ENCODE measurements around the gene CATSPERB.
"Not testable (repeated sequence)": the region's sequence is repeated elsewhere in the genome, so short reads cannot be mapped to it uniquely, and the experiment has no call there.

Gene CATSPERB
- total RNA-seq = 3.7 to 9.0 (median 5.0) reads per million in 4 donors

- no peak for DNase-seq
Measured at GRCh38 chr14:91731986-91732385, at the start of gene CATSPERB. Gene CATSPERB (minus strand): TSS chr14:91732086. CDS start chr14:91729479, 2,607 bp downstream.

DNA sequence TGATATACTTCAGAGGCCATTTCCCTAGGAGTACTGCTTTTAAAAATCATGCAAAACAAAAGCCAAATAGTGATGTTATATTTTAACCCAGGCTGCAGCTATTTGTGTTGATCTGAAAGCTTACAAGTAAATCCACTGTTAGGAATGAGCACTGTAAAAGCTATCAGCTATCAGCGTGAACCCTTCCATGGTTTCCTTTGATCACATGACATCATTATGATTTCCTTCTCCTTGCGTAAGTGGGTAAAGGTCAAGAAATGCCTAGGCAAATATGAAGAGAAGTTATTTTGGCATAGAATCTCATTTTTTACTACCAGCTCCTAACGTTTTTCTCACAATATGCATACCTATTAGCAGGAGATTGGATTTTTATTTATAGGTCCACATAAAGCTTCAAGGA is 48.6 kb upstream of the CATSPERB start:
- DNase-seq = no peak

- no peak for DNase-seq
Measured at GRCh38 chr14:91778217-91778616, 46.3 kb upstream of the CATSPERB start.

GRCh38 chr14:91774140-91775096 is 42.5 kb upstream of the CATSPERB start:
- no peak for DNase-seq

- DNase-seq = no peak
Measured at GRCh38 chr14:91770185-91770584, 38.3 kb upstream of the CATSPERB start.

DNA sequence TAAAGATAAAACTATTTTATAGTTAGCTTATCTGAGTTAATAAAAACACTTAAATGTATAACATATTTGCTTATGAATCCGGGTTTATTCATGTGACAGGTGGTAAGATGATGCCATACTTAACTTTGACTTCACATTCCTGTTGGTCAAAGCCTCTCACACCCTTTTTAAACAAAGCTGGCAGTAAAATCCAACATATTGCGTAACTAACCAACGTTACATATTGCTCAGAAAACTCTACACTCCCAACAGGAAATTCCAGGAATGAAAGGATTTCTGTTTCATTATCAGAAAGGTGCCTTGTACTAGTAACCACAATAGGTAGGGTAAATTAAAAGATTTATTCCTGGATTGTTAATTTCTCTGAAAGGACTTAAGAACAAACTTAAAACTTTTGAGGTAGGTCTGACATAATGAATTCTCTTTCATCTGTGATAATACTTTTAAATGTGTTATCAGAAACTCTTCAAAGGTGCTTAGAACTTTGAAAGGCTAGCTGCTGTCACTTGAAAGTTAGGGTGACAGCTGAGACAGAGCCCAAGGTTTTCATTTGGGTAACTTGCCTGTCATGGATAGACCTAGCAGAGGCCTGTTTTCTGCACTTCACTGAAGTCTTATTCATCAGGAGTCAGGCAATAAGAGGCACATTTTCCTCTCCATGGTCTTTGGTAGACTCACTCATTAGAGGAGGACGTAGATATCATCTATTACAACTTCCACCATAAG is 23.8 kb upstream of the CATSPERB start:
- DNase-seq = no peak

- DNase-seq = no peak
Measured at GRCh38 chr14:91754819-91755218, 22.9 kb upstream of the CATSPERB start.

- no peak for DNase-seq
Measured at GRCh38 chr14:91754185-91754584, 22.3 kb upstream of the CATSPERB start.

- DNase-seq = no peak
Measured at GRCh38 chr14:91753501-91754128, 21.7 kb upstream of the CATSPERB start.

- DNase-seq = no peak
Measured at GRCh38 chr14:91752961-91753360, 21.1 kb upstream of the CATSPERB start.

- no peak for DNase-seq
Measured at GRCh38 chr14:91751719-91752118, 19.8 kb upstream of the CATSPERB start.

DNA sequence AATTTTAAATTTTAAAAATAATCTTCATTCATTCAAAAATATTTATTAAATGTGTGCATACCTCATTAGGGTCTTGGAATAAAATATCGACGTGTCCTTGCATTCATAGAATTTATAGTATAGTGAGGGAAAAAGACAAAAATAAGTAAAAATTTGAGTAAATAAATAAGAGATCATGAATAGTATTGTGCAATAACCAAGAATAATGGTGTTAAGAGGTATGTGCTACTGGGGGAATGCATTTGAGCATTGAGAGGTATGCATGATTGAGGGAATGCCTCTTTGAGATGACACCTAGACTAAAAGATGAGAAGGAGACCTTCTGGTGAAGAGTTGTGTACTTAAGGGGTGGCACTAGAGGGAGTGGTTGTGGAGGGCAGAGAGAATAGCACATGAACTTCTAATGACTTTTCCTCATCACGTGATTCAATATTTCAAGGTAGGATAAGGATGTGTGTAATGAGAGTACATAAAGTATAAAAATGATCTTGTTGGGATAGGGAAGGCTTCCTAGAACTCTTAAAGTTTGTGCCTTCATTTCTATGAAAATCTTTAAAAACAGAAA is 18.8 kb upstream of the CATSPERB start:
- DNase-seq = no peak

DNA sequence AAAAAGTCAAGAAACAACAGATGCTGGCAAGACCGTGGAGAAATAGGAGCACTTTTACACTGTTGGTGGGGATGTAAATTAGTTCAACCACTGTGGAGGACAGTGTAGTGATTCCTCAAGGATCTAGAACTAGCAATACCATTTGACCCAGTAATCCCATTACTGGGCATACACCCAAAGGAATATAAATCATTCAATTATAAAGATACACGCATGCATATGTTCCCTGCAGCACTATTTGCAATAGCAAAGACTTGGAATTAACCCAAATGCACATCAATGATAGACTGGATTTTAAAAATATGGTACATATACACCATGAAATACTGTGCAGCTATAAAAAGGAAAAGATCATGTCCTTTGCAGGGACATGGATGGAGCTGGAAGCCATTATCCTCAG is 18.0 kb upstream of the CATSPERB start:
- no peak for DNase-seq

GRCh38 chr14:91748049-91748448 is 16.2 kb upstream of the CATSPERB start:
- DNase-seq = no peak

DNA sequence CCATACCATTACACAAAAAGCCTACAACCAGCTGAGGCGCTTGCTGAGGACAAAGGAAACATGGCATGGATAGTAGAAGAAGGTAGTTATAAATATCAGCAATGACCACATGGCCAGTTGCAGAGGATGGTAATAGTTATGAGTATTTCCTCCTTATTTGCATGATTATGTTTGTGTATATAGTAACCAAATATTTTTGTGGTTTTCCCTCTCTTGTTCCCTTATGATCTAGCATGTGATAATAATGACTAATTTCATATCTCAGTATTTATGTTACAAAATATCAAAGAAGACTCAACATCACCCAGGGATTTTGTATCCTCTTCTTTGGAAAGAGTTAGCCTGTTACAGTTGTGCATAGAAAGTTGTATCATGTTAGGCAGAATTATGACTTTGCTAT is 13.5 kb upstream of the CATSPERB start:
- DNase-seq = no peak

DNA sequence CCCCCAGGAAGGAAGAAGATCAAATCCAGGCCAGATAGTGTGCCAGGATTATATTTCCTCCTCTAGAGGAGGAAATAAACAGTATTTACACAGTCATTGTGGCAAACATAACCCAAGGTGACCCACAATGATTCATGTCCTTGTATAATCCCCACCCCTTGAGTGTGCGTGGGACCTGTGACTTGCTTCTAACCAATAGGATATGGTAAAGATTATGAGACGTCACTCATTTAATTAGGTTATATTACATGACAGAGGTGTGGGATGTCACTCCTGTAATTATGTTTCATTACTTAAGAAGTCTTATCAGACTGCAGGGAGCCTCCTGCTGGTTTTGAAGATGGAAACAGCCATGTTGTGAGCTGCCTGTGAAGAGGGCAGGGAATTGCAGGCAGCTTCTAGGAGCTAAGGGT is 12.2 kb upstream of the CATSPERB start:
- DNase-seq = no peak

DNA sequence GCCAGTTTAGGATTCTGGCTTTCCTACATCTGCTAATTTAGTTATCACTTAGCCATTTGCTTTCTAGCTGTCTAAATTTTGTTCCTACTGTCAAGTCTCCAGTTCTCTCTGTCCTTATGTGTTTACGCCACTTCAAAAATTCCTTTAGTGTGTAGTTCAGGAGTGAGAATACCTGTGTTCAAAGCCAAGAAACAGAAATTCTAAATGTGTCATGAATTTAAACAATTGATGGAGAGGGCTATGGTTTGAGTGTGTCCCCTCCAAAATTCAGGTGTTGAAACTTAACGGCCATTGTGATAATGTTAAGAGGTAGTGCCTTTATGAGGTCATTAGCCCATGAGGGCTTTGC is 11.4 kb upstream of the CATSPERB start:
- no peak for DNase-seq

DNA sequence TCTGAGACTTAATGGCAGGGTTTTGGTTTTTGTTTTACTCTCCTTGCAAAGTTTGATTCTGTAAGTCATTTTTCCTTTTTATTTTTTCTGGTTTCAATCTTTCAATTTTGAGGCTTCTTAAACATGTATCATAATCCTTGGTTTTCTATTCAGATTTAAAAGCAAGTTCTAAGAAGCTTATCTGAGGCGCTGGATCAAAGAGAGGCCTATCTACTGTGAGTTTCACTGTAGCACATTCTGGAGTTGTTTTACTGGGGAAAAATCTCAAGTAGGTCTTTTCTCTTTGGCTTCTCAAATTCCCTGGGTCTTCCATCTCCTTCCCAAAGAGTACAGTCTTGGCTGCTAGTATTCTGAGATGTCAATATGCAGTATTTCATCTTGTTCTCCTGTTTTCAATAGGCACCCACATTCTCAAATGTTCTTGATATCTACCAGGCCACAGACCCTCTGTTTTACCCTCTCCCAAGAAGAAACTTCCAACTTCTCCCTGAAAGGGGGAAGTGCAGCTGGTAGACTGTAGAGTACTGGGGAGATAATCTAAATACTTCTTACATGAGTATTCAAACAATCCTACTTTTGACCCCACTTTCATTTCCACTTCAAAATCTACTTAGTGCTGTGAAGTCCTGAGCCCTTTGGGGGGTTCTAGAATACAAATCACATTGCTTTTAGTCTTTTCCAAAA is 10.9 kb upstream of the CATSPERB start:
- no peak for DNase-seq

DNA sequence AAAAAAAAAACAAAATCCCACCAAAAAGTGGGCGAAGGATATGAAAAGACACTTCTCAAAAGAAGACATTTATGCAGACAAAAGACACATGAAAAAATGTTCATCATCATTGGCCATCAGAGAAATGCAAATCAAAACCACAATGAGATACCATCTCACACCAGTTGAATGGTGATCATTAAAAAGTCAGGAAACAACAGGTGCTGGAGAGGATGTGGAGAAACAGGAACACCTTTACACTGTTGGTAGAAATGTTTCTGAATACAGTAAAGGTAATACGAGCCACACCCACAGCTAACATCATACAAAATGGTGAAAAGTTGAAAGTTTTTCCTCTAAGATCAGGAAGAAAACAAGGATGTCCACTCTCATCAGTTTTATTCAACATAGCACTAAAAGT is 8.0 kb upstream of the CATSPERB start:
- not testable (repeated sequence) for DNase-seq

DNA sequence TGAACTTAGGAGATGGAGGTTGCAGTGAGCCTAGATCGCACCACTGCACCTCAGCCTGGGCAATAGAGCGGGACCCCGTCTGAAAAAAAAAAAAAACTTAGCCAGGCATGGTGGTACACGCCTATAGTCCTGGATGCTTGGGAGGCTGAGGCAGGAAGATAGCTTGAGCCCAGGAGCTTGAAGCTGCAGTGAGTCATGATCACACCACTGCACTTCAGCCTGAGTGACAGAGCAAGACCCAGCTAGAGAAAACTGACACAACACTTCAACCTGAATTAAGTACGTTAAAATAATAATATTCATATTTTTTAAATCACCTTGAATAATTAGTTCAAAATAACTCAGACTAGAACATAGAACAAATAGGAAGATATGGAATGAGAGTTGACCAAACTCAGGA is 5.7 kb upstream of the CATSPERB start:
- no peak for DNase-seq

DNA sequence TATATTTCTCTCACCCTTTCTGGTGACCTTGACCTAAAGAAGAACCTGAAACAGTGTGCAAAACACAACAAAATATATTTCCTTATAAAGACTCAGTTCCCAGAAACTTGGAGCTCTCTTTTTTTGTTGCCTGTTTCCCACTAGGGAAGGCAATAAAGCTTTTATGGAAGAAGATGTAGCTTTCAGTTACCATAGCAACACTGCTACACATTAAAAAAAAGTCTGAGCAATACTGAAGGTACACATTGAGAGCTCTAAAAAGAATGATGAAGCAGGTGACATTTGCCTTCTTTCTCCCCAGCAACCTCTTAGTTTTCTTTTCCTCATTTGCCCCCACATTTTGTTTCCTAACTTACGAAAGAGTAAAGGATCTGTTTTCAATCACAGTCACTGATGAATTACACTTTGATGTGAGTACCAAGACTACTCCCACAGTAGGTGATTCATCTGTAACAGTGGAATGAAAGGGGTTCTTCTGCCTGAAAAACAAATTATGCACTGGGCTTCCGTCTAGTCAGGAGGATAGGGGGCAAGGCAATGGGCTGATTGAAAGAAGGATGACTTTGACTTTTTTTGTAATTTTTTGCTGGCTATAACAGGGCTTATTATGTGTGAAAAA is 1.1 kb upstream of the CATSPERB start:
- no peak for DNase-seq

- no peak for DNase-seq
Measured at GRCh38 chr14:91732439-91732838, 553 bp upstream of the CATSPERB start.
